ENCODE measurements around the gene CCNG2.

DNA sequence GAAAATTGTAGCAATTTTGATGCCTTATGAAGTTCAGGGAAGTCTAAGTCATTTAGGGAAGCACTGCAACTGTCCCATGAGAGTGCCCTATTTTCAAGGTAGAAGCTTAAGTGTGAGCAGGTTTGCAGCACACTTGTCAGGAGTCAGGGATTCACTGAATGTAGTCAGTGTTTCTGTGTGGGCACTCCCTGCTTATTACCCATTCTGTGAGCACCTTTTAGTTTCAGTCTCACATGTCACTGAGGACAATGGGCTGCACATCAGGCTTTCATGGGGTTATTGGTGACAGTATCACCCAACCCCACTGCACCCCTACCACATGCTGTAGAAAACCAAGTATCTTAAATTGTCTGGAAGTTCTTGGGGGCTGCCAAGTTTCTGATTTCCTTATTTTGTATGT lies 2.9 kb upstream of the CCNG2 start:
- TF ChIP-seq POLR2A (IDR thresholded peaks at IDR 0.05; ENCODE audit: borderline replicate concordance, extremely low read depth, insufficient read depth, insufficient read length) (no peak), ZNF274 (IDR thresholded peaks at IDR 0.05; ENCODE audit: low read depth, low read length) (no peak), JUND (IDR thresholded peaks at IDR 0.05) (no peak), FOSL1 (IDR thresholded peaks at IDR 0.05; ENCODE audit: low read depth) (no peak), SIN3A (IDR thresholded peaks at IDR 0.05; ENCODE audit: low read depth) (no peak), CEBPB (IDR thresholded peaks at IDR 0.05; ENCODE audit: low read depth) (no peak), EZH2 (IDR thresholded peaks at IDR 0.05) (no peak), YY1 (IDR thresholded peaks at IDR 0.05; ENCODE audit: extremely low read depth, insufficient replicate concordance, low read depth, low read length) (no peak), ELF1 (IDR thresholded peaks at IDR 0.05; ENCODE audit: borderline replicate concordance, low read depth) (no peak), EGR1 (IDR thresholded peaks at IDR 0.05; ENCODE audit: low read depth) (no peak), POLR2AphosphoS5 (IDR thresholded peaks at IDR 0.05; ENCODE audit: low read depth, low read length) (no peak), SRF (IDR thresholded peaks at IDR 0.05; ENCODE audit: low read depth) (no peak)
- TF ChIP-seq, protein P1, sequence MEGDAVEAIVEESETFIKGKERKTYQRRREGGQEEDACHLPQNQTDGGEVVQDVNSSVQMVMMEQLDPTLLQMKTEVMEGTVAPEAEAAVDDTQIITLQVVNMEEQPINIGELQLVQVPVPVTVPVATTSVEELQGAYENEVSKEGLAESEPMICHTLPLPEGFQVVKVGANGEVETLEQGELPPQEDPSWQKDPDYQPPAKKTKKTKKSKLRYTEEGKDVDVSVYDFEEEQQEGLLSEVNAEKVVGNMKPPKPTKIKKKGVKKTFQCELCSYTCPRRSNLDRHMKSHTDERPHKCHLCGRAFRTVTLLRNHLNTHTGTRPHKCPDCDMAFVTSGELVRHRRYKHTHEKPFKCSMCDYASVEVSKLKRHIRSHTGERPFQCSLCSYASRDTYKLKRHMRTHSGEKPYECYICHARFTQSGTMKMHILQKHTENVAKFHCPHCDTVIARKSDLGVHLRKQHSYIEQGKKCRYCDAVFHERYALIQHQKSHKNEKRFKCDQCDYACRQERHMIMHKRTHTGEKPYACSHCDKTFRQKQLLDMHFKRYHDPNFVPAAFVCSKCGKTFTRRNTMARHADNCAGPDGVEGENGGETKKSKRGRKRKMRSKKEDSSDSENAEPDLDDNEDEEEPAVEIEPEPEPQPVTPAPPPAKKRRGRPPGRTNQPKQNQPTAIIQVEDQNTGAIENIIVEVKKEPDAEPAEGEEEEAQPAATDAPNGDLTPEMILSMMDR (IDR thresholded peaks at IDR 0.05 in 2 of 3, conservative IDR thresholded peaks at IDR 0.05 in 1 of 3; ENCODE audit: borderline replicate concordance in 1 of 3, insufficient read depth in 1 of 3, low read depth in 2 of 3, low read length in 2 of 3) = no peak
- TF ChIP-seq, protein P2, sequence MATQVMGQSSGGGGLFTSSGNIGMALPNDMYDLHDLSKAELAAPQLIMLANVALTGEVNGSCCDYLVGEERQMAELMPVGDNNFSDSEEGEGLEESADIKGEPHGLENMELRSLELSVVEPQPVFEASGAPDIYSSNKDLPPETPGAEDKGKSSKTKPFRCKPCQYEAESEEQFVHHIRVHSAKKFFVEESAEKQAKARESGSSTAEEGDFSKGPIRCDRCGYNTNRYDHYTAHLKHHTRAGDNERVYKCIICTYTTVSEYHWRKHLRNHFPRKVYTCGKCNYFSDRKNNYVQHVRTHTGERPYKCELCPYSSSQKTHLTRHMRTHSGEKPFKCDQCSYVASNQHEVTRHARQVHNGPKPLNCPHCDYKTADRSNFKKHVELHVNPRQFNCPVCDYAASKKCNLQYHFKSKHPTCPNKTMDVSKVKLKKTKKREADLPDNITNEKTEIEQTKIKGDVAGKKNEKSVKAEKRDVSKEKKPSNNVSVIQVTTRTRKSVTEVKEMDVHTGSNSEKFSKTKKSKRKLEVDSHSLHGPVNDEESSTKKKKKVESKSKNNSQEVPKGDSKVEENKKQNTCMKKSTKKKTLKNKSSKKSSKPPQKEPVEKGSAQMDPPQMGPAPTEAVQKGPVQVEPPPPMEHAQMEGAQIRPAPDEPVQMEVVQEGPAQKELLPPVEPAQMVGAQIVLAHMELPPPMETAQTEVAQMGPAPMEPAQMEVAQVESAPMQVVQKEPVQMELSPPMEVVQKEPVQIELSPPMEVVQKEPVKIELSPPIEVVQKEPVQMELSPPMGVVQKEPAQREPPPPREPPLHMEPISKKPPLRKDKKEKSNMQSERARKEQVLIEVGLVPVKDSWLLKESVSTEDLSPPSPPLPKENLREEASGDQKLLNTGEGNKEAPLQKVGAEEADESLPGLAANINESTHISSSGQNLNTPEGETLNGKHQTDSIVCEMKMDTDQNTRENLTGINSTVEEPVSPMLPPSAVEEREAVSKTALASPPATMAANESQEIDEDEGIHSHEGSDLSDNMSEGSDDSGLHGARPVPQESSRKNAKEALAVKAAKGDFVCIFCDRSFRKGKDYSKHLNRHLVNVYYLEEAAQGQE (IDR thresholded peaks at IDR 0.05; ENCODE audit: low read depth) = no peak
